Gastrocnemius medialis (tissue), 4 donors: ENCODE results near the gene STX10.

Experiments used
- CTCF ChIP-seq, 5 experiments: fragments of 450-650 bp in 3 of 5; fragments of 200-600 bp in 2 of 5; sonication (generic) in 2 of 5; IDR thresholded peaks in 4 of 5; conservative IDR thresholded peaks in 1 of 5; 1 replicate in 4 of 5; 2 replicates in 1 of 5; pipeline ENCODE4 v1.5.1; 2016 to 2019; ENCODE audit warnings: antibody characterized with exemption in 5 of 5, mild to moderate bottlenecking in 3 of 5, moderate library complexity in 3 of 5
- POLR2A ChIP-seq, 2 donors: fragments of 450-650 bp; IDR thresholded peaks; one replicate each; pipeline ENCODE4 v1.6.1; 2017; ENCODE audit warnings: antibody characterized with exemption in 2 of 2, mild to moderate bottlenecking in 2 of 2, moderate library complexity in 2 of 2

- TF ChIP-seq CTCF (IDR thresholded peaks at IDR 0.05 in 4 of 5, conservative IDR thresholded peaks at IDR 0.05 in 1 of 5) (peak; percentile 38 to 74 (median 68)), POLR2A (IDR thresholded peaks at IDR 0.05) (peak; percentile 84)
Measured at GRCh38 chr19:13150187-13150930, at the start of gene STX10, which contains the start of gene IER2.
